AG10803 (cell line): ENCODE results near the gene EPHB2.

Experiments used
- DNase-seq: peaks from one replicate; pipeline ENCODE4 v3.0.0; 2010; ENCODE audit warnings: low read depth
- H3K4me3 ChIP-seq: 2 replicates; pipeline ENCODE4 v1.5.1; 2011; ENCODE audit warnings: mild to moderate bottlenecking, low read length, control low read depth
- CTCF ChIP-seq: conservative IDR thresholded peaks from 2 replicates; pipeline ENCODE4 v1.5.1; 2011; ENCODE audit warnings: mild to moderate bottlenecking, low read length, control low read depth, inconsistent platforms

The EPHB2 gene

GRCh38 chr1:22728751-22729399, 18.2 kb downstream of the EPHB2 start:
- no peak for TF ChIP-seq CTCF
- no peak for DNase-seq
- H3K4me3 ChIP-seq: no peak overlapping the region

- no peak overlapping the region for H3K4me3 ChIP-seq
- DNase-seq: no peak
- no peak for TF ChIP-seq CTCF
Observed at GRCh38 chr1:22729400-22729773, 18.7 kb downstream of the EPHB2 start.

GRCh38 chr1:22729912-22730311, 19.3 kb downstream of the EPHB2 start:
- DNase-seq: no peak
- no peak for TF ChIP-seq CTCF

GRCh38 chr1:22731924-22732720, 21.5 kb downstream of the EPHB2 start:
- no peak overlapping the region for H3K4me3 ChIP-seq
- peak; percentile 45 for DNase-seq
- peak; percentile 64 for TF ChIP-seq CTCF

More at GRCh38 chr1:22729912-22730311, 19.3 kb downstream of the EPHB2 start:
- H3K4me3 ChIP-seq: no peak overlapping the region

GRCh38 chr1:22733643-22734042, 23.0 kb downstream of the EPHB2 start:
- TF ChIP-seq CTCF: no peak
- no peak for DNase-seq
- no peak overlapping the region for H3K4me3 ChIP-seq

- H3K4me3 ChIP-seq: no peak overlapping the region
- no peak for DNase-seq
- TF ChIP-seq CTCF: no peak
Observed at GRCh38 chr1:22736501-22737080, 26.0 kb downstream of the EPHB2 start.
